Measurements from ENCODE around the gene BCOR.

The BCOR gene

DNA sequence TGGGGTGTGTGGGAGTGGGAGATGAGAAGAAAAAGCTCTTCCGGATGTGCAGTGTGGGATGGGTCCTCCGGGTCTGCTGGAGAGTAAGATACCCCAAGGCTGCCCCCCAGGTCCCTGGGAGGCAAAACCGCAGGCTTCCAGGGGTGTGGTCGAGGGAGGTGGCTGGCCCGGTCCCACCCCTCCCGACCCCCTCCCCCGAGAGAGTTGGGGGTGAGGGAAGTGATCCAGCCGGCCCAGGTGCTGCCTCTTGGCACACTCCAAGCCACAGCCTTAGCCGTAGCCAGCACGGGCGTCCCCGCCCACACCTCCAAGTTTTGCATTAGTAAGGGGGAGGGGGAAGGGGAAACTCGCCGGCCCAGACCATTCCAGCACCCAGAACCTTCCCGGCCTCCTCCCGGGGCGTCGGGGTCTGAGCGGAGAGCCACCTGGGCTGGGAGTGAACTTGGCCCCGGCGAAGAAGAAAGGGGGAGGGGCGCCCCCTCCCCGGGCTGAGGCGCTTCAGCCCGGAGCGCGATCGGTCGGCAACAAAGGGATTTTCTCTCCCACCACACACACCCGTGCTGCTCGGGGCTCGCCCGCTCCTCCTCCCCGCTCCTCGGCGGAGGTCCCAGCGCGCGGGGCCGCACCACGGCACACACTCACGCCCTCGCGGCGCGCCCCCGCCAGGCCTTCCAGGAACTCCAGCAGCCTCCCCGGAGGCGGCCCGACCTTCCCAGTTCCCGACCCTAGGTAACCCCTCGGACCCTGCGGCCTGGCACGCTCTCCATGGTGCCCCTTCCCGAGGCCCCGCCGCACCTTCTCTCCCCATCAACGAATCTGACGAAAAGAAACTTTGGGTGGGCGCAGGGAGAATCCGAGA is 14.4 kb downstream of the BCOR start:
- DNase-seq = no peak

DNA sequence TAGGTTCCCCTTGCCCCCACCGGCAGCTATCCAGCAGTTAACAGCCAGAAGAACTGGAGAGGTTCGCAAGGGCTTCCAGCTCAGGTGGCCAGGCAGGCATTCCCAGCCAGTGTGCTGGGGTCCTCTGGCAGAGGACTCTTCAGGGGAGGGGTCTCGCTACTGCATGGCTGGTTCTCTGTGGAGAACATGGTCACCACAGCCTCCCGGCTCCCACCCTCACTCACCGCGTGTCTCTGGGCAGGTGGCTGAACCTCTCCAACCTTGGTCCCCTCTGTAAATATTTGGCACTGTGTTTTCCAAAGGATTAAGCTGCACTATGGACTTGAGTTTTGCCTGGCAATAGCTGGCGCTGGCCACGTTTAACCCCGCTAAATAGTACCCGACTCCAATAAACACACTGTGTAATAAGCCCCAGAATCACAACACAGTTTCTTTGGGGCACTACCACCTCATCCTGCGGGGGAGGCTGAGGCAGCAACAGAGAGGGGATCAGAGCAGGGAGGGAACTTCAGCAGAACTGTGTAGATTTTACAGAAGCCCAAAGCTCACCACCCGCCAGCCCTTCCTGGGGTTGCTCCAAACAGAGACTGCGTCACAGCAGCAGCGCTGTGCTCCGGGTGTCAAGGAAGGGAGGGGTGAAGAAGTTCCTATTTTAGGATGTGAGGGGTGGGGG is 15.2 kb downstream of the BCOR start:
- DNase-seq = no peak

DNA sequence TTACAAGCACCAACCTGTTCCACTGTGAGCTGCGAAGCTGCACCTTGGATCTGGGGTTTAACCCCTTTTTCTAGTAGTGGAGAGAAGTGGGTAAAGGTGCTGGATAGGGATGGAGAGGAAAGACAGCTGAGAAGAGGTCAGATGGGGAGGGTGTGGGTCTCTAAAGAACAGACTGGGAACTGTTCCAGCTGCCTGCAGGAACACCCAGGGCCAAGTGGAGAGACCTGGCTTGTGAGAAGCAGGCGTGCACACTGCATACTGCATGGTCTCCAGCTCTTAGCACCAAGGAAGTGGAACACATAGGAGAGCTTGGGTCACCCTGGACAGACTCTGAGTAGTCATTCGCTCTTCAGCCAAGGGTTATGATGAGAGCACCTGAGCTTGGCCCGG is 16.1 kb downstream of the BCOR start:
- no peak for DNase-seq

DNA sequence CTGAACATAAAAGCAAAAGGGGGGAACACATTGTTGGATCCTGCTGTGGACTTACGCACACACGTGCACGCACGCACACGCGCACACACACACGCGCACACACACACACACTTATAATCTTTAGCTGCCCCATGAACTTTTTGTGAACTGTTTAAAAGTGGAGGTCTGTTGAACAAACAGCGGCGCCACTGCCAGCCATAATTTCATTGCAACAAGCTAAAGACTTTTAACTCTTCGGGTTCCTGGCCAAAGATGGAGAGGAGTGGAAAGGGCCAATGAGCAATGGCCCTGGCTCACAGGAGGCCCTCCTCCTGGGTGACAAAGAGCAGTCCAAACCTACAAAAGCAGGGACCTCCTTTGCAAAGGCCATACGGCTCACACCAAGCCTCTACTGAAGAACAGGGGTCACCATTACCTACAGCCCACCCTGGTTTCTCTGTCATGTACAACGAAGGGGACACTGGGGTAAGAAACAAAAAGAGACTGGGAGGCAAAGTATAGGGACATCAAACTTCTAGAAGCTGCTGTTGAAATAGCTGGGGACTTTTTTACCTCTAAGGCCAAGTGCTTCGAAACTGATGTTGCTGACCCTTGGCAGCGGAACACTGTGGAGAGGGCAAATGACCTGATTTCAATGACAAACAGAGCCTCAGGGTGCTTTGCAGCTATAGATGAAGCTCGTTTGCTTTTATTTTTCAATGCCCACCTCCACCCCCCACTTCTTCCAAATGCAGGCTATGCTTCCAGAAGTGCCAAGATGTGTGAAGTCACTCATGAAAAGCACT is 16.7 kb downstream of the BCOR start:
- no peak for DNase-seq

DNA sequence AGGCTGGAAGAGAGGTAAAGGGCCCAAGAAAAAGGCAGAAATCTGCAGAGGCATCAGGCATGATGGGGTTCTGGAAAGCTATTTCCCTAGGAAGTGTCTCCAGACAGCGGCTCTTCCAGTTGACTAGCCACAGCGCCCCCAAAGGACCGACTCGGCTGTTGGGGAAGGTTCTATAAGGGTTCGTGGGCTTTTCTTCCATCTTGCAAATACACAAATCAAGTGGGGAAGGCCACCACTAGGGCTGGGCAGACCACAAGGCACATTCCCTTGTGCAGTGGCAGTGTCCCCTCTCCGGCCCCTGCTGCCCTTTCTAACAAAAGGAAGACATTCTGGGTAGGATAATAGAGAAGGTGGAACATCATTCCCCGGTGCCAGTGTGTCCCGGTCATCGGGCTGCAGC is 18.2 kb downstream of the BCOR start:
- no peak for DNase-seq

DNA sequence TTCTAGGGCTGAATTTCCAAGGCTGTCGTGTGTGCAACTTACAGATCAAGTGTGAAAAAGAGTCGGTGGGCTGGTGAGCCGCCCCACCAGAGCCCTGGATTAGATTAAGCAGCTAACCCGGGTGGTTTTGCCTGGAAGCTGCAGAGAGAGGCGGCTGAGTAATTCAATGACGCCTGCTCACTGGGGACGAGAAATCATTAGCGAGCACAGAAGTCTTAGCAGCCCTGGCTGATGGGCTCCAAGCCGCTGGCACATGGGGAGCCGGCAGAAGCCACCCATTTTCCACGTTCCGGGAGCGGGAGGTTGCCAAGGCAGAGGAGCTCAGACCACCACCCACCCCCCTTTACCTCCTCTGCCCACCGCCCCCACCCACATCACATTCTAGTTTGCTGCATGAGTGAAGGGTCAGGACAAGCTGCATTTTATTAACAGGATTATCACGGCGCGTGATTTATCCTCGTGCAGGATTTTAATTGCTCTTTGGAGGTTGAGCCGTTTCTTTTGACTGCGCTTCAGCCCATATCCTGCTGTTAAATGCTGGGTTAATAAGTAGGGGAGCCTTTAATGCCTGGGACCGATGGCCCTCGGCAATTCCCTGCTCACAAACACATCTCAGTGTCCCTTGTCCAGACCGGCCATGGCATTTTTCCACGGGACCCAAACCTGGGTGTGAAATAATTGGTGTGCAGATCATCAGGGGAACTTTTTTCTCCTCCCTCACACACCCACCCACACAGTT is 19.1 kb downstream of the BCOR start:
- no peak for DNase-seq

DNA sequence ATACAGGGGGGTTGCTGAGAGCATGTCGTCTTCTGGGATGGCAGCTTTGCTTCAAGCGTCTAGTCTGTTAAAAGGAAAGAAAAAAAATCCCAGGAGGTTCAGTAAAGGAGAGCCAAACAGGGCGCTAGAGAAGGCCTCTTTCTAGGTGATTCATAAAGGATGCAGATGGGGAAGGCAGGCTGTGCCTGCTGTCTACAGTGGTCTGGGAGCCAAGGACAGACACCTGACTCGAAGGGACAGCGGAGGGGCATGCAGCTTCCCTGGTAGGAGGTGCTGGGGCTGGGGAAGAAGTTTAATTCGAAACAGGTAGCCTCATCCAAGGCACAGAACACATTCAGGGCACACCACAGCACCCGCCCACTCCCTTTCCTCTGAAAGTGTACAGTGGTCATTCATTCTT is 19.9 kb downstream of the BCOR start:
- no peak for DNase-seq

DNA sequence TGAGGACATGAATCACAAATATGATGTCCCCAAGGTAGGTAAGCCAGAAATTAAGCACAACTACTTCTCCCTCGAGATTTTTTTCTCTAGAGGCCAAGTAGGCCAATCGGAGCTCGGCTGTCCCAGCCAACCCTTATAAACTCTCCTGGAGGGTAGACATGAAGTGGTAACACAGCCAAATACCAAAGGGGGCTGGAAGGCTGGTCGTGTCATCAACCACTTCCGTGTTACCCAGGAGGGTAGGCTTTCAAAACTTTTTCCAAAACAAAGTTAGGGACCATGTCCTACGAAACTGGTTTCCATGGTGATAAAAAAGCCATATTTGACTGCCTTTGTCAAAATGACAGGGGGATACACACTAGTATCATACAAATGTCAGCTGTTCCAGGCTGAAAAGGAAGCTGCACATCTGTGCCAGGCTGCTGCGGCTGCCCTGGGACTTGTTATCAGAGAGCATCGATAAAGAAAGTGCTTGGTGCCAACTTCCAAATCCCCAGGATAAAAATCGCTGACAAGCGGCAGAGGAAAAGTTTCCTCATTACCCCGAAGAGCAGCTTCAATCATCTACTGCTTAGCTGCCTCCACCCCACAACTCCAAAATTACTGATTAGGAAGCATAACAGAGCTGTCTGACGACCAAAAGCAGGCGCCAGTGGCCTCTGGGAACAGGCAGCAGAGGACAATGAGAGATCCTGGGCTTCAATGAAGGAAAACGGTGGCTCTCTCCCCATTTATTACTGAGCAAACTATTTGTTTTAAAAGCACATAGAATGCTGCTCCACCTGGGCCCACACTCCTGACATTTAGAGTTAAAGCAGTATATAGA is 20.8 kb downstream of the BCOR start:
- DNase-seq = no peak

DNA sequence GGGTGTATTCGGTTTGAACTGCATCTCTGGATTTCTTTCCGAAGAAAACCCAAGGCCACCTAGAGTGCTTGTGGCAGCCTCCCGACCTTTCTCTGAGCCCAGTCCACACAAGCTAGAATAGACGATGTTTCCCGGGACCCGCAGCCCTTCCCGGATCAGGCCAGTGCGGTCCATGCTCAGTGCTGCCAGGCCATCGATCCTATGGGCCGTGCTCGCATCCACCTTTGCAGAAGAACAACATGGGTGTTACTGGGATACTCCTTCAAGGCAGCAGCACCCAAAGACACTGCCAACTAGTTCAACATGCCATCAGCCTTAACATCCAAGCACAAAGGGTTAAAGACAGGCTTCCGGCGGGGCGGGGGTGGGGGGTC is 22.8 kb downstream of the BCOR start:
- DNase-seq = no peak

DNA sequence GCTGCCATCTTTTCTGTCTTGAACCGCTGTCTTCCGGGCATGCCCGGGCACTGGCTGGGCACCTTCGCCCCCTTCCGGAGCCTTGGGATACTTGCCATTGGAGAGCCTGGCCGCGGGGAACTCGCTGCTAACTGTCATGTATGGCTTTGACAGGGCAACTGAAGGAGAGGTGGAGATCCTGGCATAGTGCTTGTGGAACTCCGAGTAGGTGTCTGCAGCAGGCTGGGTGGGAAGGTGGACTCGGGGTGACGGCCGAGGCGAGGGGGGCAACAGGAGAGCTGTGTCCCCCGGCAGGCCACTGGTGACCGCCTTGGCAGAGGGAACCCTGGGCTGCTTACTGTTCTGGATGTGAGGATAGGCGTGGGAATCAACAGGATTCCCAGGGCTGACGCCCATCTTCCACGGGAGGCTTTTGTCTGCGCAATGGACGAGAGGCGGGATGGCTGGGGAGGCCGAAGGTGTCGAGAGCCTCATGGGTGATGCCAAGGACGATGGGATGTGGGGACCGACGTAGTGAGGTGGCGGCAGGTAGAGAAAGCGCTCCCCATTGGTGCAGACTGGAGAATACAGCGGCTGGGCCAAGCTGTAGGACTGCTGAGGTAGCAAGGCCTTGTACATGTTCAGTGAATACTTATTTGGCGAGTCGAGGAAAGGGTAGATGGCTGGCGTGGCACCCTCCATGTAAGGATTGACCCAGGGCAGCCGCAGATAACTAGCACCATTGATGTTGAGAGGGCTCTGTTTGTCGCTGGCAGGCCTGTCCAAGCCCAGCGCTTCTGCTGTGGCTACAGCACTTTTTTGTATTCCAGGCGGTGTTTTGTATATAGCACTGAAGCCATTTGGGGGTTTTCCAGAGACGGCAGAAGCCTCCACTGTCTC is 23.4 kb downstream of the BCOR start:
- no peak for DNase-seq

DNA sequence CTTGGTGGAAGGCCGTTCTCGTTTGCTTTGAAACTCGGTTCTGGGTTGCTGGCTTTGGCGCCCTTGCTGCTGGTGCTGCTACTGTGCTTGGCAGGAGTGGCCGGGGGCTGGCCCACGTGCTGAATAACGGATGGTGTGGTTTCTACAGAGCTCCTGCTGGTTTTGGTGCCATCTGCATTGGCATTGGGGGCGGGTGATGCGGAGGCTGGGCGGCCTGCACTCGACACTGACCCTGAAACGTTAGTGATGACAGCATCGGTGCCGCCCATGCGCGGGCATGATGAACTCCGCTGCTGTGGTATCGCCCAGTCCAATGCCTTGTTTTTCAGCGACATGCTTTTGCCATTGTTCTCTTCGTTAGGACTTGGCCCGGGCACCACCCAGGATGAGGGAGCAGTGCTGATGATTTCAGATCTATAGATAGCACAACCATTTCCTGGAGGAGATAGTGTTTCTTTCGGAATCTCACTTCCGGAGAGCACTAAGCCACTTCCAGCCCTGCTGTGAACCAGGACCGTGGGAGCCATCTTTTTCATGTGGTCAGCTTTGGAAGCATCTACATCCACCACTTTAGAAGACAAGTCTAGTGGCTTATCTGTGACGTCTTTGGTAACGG is 24.2 kb downstream of the BCOR start:
- DNase-seq = no peak

DNA sequence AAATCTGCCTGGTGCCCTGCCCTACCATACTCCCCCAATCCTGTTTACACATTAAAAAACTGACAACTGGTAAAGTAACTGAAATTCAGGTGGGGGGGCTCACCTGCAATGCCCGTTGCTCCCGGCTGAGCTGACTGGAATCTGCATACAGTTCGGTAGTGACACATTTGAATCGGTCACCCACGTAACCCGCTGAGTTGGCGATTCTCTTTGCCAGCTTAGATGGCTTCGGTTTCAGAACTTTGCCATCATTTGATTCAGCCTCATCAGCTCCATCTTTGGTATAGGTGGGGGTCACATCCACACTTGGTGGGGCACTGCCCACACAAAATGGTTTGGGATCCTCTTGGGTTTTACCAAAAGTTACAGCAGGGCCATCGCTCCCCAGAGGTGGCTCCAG is 25.5 kb downstream of the BCOR start:
- no peak for DNase-seq

DNA sequence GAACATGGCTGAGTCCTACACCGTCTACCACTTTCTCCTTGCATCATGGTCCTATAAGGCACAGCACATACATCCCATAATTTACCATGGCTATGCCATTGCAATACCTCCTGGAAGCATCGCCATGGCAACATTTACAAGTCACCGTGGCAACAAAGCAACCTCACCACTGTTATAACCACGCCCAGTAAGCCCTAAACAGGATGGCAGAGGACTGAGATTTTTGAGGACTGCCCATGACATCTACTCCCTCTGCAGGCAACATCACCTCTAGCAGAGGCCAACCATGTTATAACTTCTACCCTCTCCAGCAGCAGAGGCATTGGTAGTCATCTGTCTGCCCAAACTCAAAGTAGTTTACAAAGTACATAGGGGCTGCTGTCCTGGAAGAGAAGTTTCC is 29.7 kb downstream of the BCOR start:
- DNase-seq = no peak

DNA sequence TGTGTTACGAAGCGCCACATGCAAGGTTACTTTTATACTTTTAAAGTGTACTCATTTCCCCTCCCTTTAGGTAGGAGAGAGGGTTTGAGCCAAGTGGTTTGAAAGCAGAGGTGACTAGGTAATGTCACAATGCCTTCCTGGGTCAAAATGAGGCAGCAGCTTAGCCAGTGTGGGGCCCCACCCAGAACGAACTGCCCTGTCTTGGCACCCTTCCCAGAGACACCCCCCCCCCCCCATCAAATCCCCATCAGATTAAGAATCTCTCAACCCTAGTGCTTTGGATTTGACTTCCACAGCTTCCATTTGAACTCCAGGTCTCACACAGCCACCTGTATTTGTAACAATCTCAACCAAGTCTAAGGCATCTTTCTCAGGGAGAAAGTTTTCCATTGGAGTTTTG is 31.1 kb downstream of the BCOR start:
- no peak for DNase-seq

DNA sequence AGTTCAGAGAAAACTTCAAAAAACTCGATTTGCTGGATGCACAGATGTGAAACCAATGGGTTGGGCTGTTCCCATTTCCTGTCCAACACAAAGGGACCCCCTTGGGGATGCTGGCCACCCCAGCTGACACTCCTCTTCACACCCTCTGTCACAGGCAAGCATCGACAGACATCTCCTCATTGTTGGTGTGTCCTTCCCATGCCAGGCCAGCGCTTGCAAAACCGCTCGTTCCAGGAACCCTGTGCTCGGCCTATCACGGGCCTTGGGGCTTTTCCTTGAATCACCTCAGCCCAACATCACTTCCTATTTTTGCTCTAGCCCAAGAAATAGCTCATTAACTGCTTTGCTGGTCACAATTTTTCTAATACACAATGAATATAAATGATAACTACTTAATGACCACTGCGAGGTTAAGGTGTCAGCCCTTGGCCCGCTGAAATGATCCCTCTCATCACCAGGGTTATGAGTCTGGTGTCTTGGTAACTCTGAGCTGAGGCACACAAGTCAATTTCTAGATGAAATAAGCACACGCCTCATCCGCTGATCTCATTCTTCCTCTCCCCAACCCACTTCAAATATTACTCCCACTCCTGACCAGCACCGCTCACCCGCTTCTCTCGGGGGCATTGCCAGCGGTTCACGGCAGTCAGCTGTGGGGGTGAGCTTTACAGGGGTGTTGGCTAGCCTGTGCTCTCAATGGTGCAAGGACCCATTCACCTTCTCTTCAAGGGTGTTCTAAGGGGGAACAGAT is 32.3 kb downstream of the BCOR start:
- no peak for DNase-seq

DNA sequence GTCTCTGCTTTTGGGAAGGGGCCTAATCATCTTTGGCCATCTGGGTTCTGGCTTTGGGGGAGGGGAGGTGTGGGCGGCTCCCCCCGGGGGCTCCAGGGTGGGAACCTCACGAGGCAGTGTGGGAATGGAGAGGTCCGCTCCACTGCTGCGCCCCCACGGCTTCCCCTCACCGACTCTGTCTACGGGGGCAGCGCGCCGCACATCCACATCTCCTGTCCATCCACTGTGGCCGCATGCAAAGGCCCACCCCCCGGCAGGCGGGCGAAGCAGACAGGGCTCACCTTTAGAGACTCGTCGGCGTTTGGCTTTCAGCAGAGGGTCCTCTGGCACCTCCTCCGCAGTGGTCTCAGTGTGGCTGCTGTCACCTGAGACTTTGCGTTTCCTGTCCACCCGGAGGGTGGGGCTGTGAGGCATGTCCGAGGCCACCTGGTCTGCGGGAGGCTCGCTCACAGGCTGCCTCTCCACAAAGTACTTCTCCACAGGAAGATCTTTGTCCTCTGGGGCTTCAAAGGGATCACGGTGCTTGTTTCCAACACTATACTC is 33.6 kb downstream of the BCOR start:
- DNase-seq = no peak

DNA sequence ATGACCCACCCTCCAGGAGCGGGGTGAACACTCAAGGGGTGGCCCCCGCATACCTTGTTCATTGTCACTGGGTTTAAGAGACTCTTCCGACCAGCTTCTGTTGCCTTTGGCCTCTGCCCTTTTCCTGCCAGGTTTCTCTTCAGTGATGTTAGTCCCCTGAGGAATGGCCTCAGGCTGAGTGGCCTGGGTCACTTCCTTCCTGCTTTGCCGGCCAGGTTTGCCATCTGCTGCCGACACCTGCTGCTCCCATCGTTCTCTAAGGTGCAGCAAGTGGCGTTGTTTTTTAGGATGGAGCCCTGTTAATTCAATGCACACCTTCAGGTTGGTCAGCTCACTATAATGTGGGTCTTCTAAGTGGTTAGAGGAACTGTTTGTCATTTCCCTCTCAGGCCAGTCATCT is 34.2 kb downstream of the BCOR start:
- DNase-seq = no peak

DNA sequence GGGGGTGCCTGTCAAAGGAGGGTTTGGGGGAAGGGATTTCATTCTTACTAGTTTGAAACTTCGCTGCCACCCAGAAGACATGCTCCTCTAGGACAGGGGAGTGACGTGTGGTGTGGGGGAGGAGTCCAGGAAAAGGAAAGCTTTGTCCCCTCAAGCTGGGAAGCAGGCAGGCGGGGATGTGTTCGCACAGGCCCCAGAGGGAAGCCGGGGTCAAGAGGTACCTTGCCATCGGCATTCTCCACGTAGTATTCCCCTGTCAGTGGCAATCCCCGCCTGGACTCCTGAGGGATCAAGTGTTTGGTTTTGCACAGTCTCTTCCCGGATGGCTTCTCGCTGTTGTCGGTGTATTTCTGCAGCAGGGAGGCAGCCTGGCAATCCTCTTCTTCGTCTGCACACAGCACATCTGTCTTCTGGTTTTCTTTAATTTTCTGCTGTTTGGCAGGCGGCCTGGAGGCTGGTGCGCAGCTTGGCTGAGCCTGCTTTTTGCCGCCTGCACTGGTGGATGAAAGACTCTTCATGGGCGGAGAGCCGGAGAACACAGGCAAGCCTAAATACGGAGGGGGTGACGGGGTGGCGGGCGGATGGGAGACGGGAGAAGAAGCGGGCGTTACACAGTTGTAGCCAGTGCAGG is 35.1 kb downstream of the BCOR start:
- DNase-seq = no peak

DNA sequence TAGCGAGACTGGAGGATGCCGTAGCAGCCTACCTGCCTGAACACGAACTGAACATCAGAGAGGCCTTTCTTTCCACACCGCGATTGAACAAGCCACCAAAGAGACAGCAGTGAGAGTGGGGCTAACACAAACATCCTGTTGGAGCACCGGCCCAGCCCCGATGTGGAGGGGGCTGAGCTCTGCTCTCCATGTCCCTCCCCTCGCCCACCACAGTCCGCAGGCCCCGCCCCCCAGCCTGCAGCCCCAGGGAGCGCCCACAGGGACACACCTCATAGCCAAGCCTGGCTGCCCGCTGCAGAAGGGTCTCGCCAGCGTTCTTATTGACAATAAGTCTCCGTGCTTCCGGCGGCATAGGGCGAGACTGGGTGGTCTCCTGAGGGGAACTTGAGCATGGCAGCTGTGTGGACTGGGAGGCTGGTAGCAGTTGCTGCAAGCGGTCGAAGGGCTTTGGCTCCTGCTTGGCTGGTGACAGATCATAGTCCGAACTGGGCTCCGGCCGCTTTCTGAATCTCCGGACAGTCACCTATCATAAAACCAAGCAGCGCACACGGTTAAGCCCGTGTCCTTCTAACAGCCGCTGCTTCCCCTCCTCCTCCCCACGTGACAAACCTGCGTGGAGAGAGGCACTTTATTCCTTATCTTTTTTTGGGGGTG is 35.8 kb downstream of the BCOR start:
- DNase-seq = no peak

Data from DMS 273 treated with DMSO at 0.1 percent for 48 hours (cell line).